ENCODE results near the gene SH3YL1.
"Not testable (repeated sequence)": the region's sequence is repeated elsewhere in the genome, so short reads cannot be mapped to it uniquely, and the experiment has no call there.

Gene SH3YL1

DNA sequence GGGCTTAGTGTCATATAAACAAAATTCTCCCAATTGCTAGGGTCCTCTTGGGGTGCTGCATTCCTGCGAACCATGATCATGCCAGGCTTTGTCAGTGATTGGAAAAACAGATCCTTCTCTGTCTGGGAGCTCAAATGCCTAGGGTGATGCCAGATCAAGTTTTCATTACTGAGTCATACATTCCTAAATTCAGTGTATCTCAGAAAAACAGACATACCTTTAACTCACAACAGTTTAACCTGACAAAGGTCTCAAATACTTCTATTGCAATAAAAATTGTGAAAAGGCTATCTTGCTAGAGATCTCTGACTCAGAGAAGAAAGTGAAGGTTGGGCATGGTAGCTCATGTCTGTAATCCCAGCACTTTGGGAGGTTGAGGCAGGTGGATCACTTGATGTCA, 86.9 kb downstream of the SH3YL1 start:
- FAIRE-seq, result no peak

DNA sequence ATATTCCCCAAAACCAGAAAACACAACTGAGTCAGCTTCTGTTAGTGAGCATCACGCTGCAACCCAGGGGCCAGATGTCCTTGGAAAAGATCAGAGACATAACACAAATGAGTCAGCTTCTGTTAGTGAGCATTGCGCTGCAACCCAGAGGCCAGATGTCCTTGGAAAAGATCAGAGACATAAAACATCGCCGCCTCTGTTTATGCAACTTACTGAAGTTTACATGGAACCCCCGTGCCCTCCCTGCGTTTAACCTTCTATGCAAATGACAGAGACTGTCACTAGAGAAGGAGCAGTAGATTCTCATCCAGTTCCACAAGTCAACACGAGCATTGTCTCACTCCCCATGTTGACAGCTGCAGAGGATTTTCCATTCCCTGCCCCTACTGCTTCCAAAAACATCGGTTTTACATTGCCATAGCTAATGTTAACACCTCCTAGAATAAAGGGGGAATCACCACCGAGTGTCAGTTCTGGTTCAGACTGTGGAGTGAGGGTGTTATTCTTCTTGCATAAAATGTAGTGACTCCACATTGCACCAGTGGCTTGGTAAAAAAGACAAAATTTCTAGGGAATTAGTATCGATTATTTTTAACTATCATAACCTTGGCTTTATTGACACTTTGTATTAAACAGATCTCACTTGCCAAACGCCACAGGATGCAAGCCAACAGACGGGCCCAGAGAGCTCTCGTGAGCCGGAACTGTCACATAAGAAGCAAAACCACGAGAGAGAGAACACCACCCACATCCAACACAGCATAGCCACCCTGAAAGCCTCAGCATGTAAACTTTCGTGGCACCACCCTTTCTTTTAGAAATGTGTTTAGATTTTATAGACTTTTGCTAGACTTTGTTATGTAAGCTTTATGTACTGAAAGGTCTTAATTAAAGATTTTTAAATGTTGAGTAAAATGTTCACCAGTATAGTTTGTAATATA, 87.7 kb downstream of the SH3YL1 start:
- peak; percentile 72 for FAIRE-seq

DNA sequence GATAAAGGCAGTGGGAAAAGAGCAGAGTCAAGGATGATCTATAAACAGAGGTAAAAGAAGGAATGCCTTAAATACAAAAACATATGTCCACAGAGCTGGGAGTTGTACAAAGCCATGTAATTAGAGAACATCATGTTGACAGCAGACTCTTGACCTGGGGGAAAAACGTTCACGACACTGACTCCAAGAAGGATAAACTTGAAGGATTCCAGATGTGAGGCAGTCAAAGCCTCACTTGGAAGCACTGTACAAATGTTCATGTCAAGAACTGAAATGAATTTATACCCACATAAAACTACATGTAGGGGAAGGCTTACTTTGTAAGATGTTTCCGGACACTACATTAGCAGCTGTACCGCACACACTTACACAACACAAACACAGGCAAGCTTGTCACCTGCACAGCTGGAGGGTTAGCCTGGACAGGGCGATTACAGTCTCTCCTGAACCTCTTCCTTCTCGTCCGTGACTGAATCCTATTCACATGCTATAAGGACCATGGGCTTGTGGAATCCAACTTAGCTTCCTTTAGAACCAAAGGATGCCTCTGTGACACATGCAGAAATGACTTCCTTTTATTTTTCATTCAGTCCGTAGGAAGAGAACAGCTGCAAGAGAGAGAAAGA, 88.6 kb downstream of the SH3YL1 start:
- peak; percentile 76 for FAIRE-seq

DNA sequence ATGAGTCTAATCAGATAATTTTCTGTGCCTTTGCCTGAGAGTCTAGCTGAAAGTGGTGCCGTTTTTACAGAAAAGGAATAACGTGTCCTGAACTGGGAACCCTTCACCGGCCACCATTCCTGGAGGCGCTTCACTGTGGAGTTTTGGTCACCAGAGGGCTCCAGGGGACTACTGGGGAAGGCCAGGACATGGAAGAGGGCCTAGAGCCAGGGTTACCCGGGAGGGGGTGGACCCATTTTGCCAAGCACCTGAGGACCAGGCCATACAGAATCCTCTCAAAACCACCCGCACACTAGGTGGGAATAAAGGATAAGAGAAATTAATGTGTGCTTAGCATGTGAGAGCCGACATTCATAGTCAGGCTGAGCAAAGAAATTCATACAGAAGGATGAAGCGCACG, 91.7 kb downstream of the SH3YL1 start:
- not testable (repeated sequence) for FAIRE-seq

DNA sequence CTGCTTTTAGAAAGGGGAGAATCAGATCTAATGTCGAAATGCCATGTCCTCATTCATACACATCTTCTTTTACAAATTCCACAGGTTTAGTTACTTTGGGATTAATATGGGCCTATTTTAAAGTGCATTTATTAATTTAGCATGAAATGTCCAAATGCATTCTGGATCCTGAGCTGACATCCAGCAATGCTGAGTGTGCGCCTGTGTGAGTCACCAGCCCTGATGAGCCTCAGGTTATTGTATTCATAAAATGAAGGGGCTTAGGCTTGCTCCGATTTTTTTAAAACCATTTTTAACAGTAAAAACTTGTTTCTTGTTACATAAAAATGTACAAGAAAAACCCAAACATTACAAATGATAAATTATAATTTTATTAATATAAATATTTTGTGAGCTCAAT, 94.1 kb downstream of the SH3YL1 start:
- no peak for FAIRE-seq
